DND-41 (cell line): Measurements from ENCODE around the gene CYB561A3.

Experiments
- ATAC-seq: fragments of 200-7000 bp; cut with Tn5 transposase; 3 replicates; pipeline ENCODE4 v1.9.1; 2021; ENCODE audit warnings: low read depth; ENCODE audit not compliant: insufficient read depth
- DNase-seq: peaks from one replicate; pipeline ENCODE4 v3.0.0-alpha.2; 2020
- H2AFZ ChIP-seq: 2 replicates; pipeline ENCODE4 v1.6.0; 2012; ENCODE audit warnings: low read depth, low read length
- H3K27ac ChIP-seq: 2 replicates; pipeline ENCODE4 v1.5.1; 2012; ENCODE audit warnings: low read length, inconsistent platforms
- H3K27me3 ChIP-seq: fragments of 200-600 bp; sonication (generic); 2 replicates; pipeline ENCODE4 v1.6.0; 2012; ENCODE audit warnings: low read length, mild to moderate bottlenecking, inconsistent platforms; ENCODE audit not compliant: insufficient read depth, poor library complexity
- H3K36me3 ChIP-seq: 2 replicates; pipeline ENCODE4 v1.5.1; 2012; ENCODE audit warnings: low read length, inconsistent platforms; ENCODE audit not compliant: insufficient read depth
- H3K4me1 ChIP-seq: 2 replicates; pipeline ENCODE4 v1.5.1; 2012; ENCODE audit warnings: mild to moderate bottlenecking, low read length; ENCODE audit not compliant: insufficient read depth
- H3K4me2 ChIP-seq: 2 replicates; pipeline ENCODE4 v1.6.0; 2012; ENCODE audit warnings: mild to moderate bottlenecking, moderate library complexity, low read length, inconsistent platforms; ENCODE audit not compliant: insufficient read depth
- H3K4me3 ChIP-seq, 2 experiments: fragments of 200-600 bp in 1 of 2; shearing (Covaris generic) in 1 of 2; 2 replicates each; pipeline ENCODE4 v1.5.1; 2012 to 2016; ENCODE audit warnings: inconsistent platforms in 2 of 2, low read length in 2 of 2, mild to moderate bottlenecking in 2 of 2, low read depth in 1 of 2, moderate library complexity in 1 of 2
- H3K79me2 ChIP-seq: 2 replicates; pipeline ENCODE4 v1.6.0; 2012; ENCODE audit warnings: low read length, inconsistent platforms; ENCODE audit not compliant: insufficient read depth
- H3K9ac ChIP-seq: 2 replicates; pipeline ENCODE4 v1.6.0; 2012; ENCODE audit warnings: low read depth, mild to moderate bottlenecking, inconsistent platforms, low read length, moderate library complexity
- H3K9me3 ChIP-seq: 2 replicates; pipeline ENCODE4 v1.5.1; 2012; ENCODE audit warnings: low read length, moderate library complexity, mild to moderate bottlenecking, inconsistent platforms; ENCODE audit not compliant: insufficient read depth, severe bottlenecking
- H4K20me1 ChIP-seq: 2 replicates; pipeline ENCODE4 v1.6.0; 2012; ENCODE audit warnings: low read length; ENCODE audit not compliant: insufficient read depth
- CTCF ChIP-seq: IDR thresholded peaks from 2 replicates; pipeline ENCODE4 v1.5.1; 2012; ENCODE audit warnings: borderline replicate concordance, low read length, moderate library complexity, mild to moderate bottlenecking; ENCODE audit not compliant: poor library complexity, severe bottlenecking; ENCODE audit errors: extremely low read depth
- EZH2 ChIP-seq: IDR thresholded peaks from 3 replicates; pipeline ENCODE4 v1.6.1; 2012; ENCODE audit warnings: borderline replicate concordance, low read depth, mild to moderate bottlenecking, moderate library complexity, low read length, inconsistent platforms; ENCODE audit not compliant: severe bottlenecking

The CYB561A3 gene

DNA sequence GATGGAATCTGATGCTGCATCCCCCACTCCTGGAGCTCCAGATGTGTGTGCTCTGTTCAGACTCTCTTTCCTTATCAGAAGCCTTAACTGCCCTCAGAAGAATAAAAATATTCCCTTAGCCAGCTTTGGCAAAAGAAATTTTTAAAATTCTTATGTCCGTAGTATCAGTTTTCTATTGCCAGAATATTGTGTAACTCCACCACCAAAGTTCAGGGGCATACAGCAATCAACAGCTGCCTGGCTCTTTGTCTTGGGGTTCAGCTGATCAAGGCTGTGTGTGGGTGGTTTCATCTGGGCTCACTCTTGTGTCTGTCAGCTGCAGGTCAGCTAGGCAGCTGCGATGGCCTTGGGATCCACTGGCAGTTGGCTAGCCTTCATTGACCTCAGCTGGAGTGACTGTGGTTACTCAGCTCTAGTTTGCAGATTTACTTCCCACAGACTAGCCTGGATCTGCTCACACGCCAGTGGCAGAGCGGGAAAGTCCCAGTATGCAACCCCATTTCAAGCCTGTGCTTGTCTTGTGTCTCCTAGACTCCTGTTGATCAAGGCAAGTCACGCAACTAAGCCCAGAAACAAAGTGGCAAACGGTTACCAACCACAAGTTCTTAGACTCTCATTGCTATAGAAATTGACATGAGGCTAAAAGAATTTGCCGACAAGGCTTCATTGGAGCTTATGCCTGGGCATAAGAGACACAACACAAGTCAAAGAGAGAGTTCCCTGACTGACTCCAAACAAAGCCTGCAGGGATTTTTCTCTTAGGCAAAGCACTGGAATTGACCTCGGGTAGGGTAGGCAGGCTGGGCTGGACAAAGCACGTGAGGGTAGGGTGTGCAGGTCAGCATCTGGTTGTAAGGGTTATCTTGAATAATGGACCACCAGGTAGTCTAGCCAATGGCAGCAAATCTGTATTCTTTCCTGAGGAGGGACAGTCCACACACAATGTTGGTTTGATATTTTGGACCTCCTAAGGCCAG, 8.0 kb upstream of the CYB561A3 start:
- no peaks in the 10 kb centered on the region for H4K20me1 ChIP-seq
- peaks cover 73% of the 10 kb centered on the region for H3K36me3 ChIP-seq
- peaks cover 21% of the 10 kb centered on the region for H3K9me3 ChIP-seq
- no peak overlapping the region for H3K4me2 ChIP-seq
- H3K27ac ChIP-seq: no peak overlapping the region
- H3K4me1 ChIP-seq: no peaks in the 10 kb centered on the region
- no peaks in the 10 kb centered on the region for H3K79me2 ChIP-seq
- 0 out of 3 replicates have a peak, but pooled peaks have one; percentile 20 for ATAC-seq
- no peaks in the 10 kb centered on the region for H3K27me3 ChIP-seq
- no peak for TF ChIP-seq EZH2
- TF ChIP-seq CTCF: no peak
- no peak for DNase-seq
- no peak overlapping the region for H3K4me3 ChIP-seq
- no peak overlapping the region for H3K9ac ChIP-seq
- H2AFZ ChIP-seq: no peak overlapping the region

DNA sequence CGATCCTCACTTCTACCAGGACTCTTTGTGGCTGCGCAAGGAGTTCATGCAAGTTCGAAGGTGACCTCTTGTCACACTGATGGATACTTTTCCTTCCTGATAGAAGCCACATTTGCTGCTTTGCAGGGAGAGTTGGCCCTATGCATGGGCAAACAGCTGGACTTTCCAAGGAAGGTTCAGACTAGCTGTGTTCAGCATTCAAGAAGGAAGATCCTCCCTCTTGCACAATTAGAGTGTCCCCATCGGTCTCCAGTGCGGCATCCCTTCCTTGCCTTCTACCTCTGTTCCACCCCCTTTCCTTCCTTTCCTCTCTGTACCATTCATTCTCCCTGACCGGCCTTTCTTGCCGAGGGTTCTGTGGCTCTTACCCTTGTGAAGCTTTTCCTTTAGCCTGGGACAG, 7.0 kb upstream of the CYB561A3 start:
- H3K79me2 ChIP-seq: peaks cover 9% of the 10 kb centered on the region
- no peaks in the 10 kb centered on the region for H3K27me3 ChIP-seq
- no peak overlapping the region for H3K4me2 ChIP-seq
- peaks cover 2% of the 10 kb centered on the region for H3K4me1 ChIP-seq
- peaks cover 15% of the 10 kb centered on the region for H3K9me3 ChIP-seq
- H3K9ac ChIP-seq: no peak overlapping the region
- H3K27ac ChIP-seq: no peak overlapping the region
- peaks cover 78% of the 10 kb centered on the region for H3K36me3 ChIP-seq
- ATAC-seq (no peak), DNase-seq (no peak)
- H2AFZ ChIP-seq: no peak overlapping the region
- H3K4me3 ChIP-seq: no peak overlapping the region
- TF ChIP-seq EZH2 (no peak), CTCF (no peak)
- no peaks in the 10 kb centered on the region for H4K20me1 ChIP-seq

- Histone ChIP-seq H2AFZ (no peak overlapping the region), H3K9me3 (peaks cover 10% of the 10 kb centered on the region), H3K79me2 (peaks cover 21% of the 10 kb centered on the region), H3K27me3 (no peaks in the 10 kb centered on the region), H3K4me3 (no peak overlapping the region), H3K36me3 (peaks cover 78% of the 10 kb centered on the region), H3K4me1 (peaks cover 10% of the 10 kb centered on the region), H3K9ac (no peak overlapping the region), H4K20me1 (no peaks in the 10 kb centered on the region), H3K27ac (no peak overlapping the region), H3K4me2 (no peak overlapping the region)
- TF ChIP-seq EZH2 (no peak), CTCF (no peak)
- DNase-seq (no peak), ATAC-seq (no peak)
These were observed 5.7 kb upstream of the CYB561A3 start for GRCh38 chr11:61367406-61367805.
